GM21825 (cell line): ENCODE results near the gene MEIS2.

Experiments used
- ATAC-seq: cut with Tn5 transposase; IDR thresholded peaks from one replicate; pipeline ENCODE4 v1.9.1; 2021; ENCODE audit warnings: mild to moderate bottlenecking, moderate library complexity; ENCODE audit not compliant: unreplicated experiment

The MEIS2 gene

DNA sequence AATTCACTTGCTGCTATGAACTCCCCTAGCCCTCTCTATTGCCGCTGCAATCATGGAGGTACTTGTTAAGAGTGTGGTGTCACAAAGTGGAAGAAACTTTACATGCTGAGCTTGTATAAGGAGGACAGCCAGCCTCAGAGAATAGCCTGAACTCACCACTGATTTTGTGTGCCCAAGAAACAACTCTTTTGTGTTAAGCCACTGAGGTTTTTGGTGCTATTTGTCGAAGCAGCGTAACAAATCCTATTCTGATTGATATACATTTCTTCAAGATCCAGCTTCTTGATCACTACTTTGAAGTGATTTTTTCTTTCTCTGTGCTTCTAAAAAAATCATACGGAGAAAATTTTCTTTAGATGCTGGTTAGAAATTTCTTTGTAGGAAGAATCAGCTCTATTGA, 132.4 kb downstream of the MEIS2 start:
- no peak for ATAC-seq

DNA sequence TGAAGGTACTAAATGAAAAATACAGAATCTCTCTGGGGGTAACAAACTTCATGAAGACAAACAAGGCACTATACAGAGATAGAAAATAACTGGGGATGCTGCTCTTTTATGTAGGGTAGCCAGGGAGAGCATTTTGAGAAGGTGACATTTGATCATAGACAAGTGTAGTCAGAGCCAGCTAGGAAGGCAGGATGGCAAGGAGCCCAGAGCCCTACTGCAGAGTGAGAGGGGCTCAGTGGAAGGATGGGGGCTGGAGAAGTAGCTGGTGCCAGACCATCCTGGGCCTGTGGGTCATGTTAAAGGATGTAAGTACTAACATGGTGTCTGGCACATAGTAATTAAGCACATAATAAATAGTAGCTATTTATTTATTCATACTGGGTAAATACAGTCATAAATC, 133.6 kb downstream of the MEIS2 start:
- no peak for ATAC-seq

DNA sequence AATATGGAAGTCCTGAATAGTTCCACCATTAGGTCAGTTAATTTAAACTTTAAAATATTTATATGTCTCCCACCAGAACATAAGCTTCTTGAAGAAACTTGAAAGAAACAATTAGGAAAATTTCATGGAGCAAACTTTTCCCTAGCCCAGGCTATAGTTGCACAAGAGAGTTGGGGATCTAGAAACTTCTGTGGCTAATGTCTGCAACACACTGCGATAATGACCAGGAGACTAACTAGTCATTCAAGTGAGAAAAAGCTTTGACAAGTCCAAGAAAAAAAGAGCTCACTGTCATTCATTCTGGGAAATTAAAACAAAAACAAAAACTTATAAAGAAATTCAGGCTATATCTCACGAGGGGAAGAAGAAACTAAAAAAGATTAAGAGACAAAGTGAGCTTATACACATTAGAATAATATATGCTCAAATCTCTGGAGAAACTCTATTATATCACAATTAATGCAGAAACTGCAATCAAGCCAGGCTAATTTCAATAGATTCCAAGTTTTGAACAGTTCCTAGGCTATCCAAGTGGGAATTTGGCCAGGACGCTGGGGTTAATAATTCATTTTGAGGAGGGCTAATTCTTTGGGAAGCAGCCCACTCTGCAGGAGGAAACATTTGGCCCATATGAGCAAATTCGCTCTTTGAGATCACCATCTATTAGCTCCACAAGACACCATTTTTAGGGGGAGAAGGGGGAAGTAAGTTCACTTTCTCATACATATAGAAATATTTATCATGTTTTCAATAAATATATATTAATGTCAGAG, 134.6 kb downstream of the MEIS2 start:
- ATAC-seq, result no peak

GRCh38 chr15:36964626-36965025, 135.7 kb downstream of the MEIS2 start:
- no peak for ATAC-seq

- ATAC-seq, result no peak
These were observed 138.4 kb downstream of the MEIS2 start for GRCh38 chr15:36961956-36962355.

- no peak for ATAC-seq
These were observed 139.5 kb downstream of the MEIS2 start for GRCh38 chr15:36960947-36961227.

GRCh38 chr15:36960179-36960946, 140.0 kb downstream of the MEIS2 start:
- ATAC-seq, result no peak

DNA sequence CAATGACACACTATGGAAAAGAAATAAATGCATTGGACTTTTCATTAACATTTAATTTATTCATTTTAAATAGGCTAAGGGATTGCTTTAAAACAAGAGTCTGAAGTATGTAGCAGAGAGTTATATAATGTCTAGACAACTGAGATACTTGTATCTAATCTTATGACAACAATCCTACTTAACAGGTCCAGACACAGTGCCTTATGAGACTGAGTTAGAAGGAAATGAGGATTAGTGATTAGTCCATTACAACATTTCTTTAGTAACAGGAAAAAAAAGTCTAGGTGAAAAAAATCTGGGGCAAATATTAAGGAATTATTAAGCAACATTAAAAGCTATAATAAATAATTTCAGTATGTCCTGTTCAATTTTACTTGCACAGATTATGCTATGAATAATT, 140.6 kb downstream of the MEIS2 start:
- no peak for ATAC-seq

DNA sequence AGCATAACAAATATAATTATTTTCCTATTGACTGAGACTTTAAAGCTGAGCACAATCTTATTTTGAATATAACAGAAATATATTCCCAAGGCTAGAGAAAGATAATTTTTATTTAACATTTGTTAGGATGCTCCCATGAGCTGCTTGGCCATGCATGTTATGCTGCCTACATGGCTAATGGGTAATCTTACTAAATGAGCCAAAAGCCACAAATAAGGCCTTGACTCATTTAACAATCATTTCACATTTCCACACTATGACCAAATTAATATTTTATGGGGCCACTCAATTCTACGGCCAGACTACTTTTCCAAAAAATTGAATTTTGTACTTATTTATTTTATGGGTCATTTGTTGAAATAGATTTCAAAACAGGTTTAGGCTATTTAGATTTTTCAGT, 141.7 kb downstream of the MEIS2 start:
- ATAC-seq, result no peak

DNA sequence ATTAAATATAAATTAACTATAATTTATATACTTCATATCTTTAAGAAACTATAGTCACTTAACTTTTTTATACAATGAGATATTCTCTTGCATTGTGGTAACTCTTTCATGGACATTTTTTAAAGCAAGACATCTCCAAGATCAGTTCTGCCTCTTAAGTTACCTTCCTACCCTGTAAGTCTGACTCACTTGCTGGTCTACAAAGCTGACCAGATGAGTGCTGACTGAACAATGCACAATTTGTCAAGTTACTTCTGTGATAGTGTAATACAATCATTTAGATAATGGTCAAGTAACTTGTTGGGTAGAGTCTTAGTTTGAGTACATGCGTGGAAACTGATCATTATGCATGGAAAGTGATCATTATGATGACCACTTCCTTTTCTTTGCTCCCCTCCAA, 145.9 kb downstream of the MEIS2 start:
- no peak for ATAC-seq

- ATAC-seq, result no peak
These were observed 147.0 kb downstream of the MEIS2 start for GRCh38 chr15:36953346-36953745.

DNA sequence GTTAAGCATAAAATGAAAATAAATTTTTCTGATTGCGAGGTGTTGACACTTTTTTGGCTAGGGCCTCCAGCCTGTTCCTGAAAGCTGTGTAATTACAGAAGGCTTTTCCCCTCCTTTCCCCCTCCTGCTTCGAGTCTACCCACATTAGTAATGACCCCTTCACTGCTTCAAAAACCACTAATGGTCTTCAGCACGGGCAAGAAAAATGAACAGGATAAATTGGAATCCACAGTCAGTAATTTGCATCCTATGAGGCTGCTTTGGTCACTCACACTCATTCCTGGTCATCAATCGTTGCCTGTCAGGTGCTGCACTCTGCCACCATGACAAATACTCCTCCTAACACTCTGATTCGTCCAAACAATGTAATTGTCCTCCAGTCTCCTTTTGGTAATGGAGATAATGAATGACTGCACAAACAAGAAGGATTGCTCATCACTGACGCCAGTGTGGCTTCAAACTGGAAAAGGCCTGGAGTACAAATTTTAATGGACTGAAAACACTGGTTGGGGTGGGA, 148.6 kb downstream of the MEIS2 start:
- no peak for ATAC-seq

- ATAC-seq, result no peak
These were observed 150.0 kb downstream of the MEIS2 start for GRCh38 chr15:36950371-36950770.

GRCh38 chr15:36948982-36949381, 151.4 kb downstream of the MEIS2 start:
- no peak for ATAC-seq

DNA sequence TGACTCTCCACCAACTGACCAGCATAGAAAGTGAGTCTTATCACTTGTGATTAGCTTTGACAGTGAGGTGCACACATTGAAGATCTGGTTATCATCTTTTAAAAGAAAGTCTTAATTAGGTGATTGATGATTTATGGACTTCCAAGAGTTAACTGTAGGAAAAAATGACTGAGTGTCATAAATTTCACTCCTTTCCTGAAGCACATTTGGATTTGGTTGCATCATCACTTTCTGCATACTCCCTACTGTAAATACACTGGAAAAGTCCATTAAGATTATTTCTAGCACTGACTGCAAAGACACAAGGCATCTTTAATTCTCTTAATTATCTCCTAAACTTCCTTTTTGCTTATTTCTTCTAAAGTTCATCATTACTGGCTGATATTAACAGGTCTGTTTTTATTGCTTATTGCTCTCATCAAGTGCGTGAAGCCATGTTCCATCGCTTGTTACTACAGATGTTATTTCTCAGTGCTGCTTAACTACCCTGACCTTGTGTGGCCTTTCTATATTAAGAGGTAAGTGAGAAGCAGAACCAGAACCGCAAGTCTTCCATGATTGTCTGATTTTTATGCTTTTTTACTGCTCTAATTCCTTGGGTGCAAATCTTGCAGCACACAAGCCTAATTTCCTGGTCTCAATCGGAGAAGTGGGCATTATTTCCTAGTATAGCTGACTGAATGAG, 153.2 kb downstream of the MEIS2 start:
- no peak for ATAC-seq

- ATAC-seq, result no peak
These were observed 155.9 kb downstream of the MEIS2 start for GRCh38 chr15:36944442-36944841.

GRCh38 chr15:36943508-36944361, 156.6 kb downstream of the MEIS2 start:
- no peak for ATAC-seq

DNA sequence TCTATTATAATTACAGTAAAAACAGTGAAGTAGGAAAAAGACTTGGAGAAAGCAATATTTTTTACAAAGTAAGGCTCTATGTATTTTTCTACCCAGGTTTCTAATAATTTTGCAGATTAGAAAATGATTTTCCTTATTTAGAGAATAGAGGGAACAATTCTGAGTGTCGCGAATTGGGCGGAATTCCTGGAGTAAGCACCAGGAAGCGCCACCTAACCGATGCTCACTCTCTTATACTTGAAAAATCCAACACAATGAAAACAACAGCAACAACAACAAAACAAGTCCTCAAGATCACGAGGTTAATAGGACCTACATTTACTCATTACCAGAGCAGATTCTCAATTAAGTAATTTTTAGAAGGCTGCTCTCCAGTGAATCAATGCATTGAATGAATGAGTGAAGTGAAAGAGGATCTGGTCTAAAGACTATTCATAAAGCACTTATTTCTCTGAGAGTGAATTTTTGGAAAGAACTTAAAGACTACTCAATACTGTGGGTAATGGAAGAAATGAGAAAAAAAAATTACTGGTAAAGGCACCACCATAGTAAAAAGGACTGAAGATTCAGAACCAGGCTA, 158.0 kb downstream of the MEIS2 start:
- no peak for ATAC-seq

- no peak for ATAC-seq
These were observed 158.6 kb downstream of the MEIS2 start for GRCh38 chr15:36941798-36942197.

- no peak for ATAC-seq
These were observed 159.6 kb downstream of the MEIS2 start for GRCh38 chr15:36940636-36941260.
